Natural killer cell (primary cell): Measurements from ENCODE around the gene NR2F1-AS1. TPM values are rescaled to one million over a fixed set of nuclear protein-coding genes. Genes with fewer than 3 reads are reported as not detected.
"Not testable (repeated sequence)": the region's sequence is repeated elsewhere in the genome, so short reads cannot be mapped to it uniquely, and the experiment has no call there.

Source experiments
- ATAC-seq, 3 donors: fragments of 150-1000 bp in 2 of 3; fragments of 200-7000 bp in 1 of 3; cut with Tn5 transposase; 1 replicate in 1 of 3; 2 replicates in 2 of 3; pipeline ENCODE4 v1.10.0; 2021; ENCODE audit warnings: mild to moderate bottlenecking in 2 of 3, moderate library complexity in 2 of 3
- DNase-seq, 2 donors: peaks; one replicate each; pipeline versions ENCODE4 v3.0.0 to v3.0.0-alpha.2; 2013 to 2021; ENCODE audit warnings: mixed read lengths in 1 of 2
- H3K27ac ChIP-seq: one replicate; pipeline ENCODE4 v1.5.1; 2013; ENCODE audit warnings: mild to moderate bottlenecking, low read length
- H3K27me3 ChIP-seq: one replicate; pipeline ENCODE4 v1.6.1; 2013; ENCODE audit warnings: low read length; ENCODE audit not compliant: control insufficient read depth, insufficient read depth
- H3K36me3 ChIP-seq: one replicate; pipeline ENCODE4 v1.6.1; 2013; ENCODE audit warnings: low read length; ENCODE audit not compliant: control insufficient read depth, insufficient read depth
- H3K4me1 ChIP-seq: one replicate; pipeline ENCODE4 v1.6.1; 2013; ENCODE audit warnings: low read length; ENCODE audit not compliant: control insufficient read depth, insufficient read depth
- H3K4me3 ChIP-seq: one replicate; pipeline ENCODE4 v1.5.1; 2013; ENCODE audit warnings: low read length
- H3K9me3 ChIP-seq: one replicate; pipeline ENCODE4 v1.6.1; 2013; ENCODE audit warnings: low read length; ENCODE audit not compliant: control insufficient read depth, insufficient read depth
- H3K27ac Mint-ChIP-seq, 2 donors: one replicate each; pipeline ENCODE4 v1.8.0; 2022; ENCODE audit warnings: mild to moderate bottlenecking in 2 of 2, mixed read lengths in 2 of 2, moderate library complexity in 1 of 2
- H3K27me3 Mint-ChIP-seq, 2 donors: one replicate each; pipeline ENCODE4 v1.8.0; 2022; ENCODE audit warnings: low read depth in 2 of 2, mixed read lengths in 2 of 2
- H3K36me3 Mint-ChIP-seq: one replicate; pipeline ENCODE4 v1.8.0; 2022; ENCODE audit warnings: mixed read lengths
- H3K4me1 Mint-ChIP-seq, 2 donors: one replicate each; pipeline ENCODE4 v1.8.0; 2022; ENCODE audit warnings: mixed read lengths in 2 of 2
- H3K4me3 Mint-ChIP-seq: one replicate; pipeline ENCODE4 v1.8.0; 2022; ENCODE audit warnings: mild to moderate bottlenecking, moderate library complexity, mixed read lengths
- H3K9me3 Mint-ChIP-seq, 2 donors: one replicate each; pipeline ENCODE4 v1.8.0; 2022; ENCODE audit warnings: mixed read lengths in 2 of 2
- CTCF ChIP-seq: fragments of 200-600 bp; IDR thresholded peaks from one replicate; pipeline ENCODE4 v1.8.0; 2022; ENCODE audit warnings: antibody characterized with exemption
- WGBS: methylation state at CpG from one replicate; pipeline ENCODE4 v1.1.7; 2013; ENCODE audit warnings: missing lambda C conversion rate; ENCODE audit not compliant: insufficient coverage; 5-methylcytosine and 5-hydroxymethylcytosine counted together
- intact Hi-C: fragments of 100-400 bp; cut with micrococcal nuclease; formaldehyde crosslinking; loops from one replicate; pipeline ENCODE4 v1.14.2; 2022
- total RNA-seq, 4 donors: library from RNA; stranded (reverse); fragments of 120-200 nt in 1 of 4; gene quantifications; one replicate each; pipeline versions ENCODE4 v1.2.3 to v1.2.4, GENCODE V29; 2013 to 2022

The NR2F1-AS1 gene
- total RNA-seq, 3 donors from 2014 or later (not counting 1 experiment from before 2014, with no cell fraction given) = not detected

GRCh38 chr5:93510626-93511380 is 70.2 kb downstream of the NR2F1-AS1 start:
- H3K9me3 Mint-ChIP-seq = peaks cover 0 to 6% of the 10 kb centered on the region in 2 donors
- no peaks in the 10 kb centered on the region for H3K36me3 Mint-ChIP-seq
- no peak overlapping the region for H3K4me3 Mint-ChIP-seq
- intact Hi-C loops = no loop called here
- H3K27me3 Mint-ChIP-seq = no peaks in the 10 kb centered on the region
- 58% methylated on average over 2 of the region's 2 CpGs for WGBS
- DNase-seq = no peak
- no peak overlapping the region for H3K4me3 ChIP-seq
- H3K9me3 ChIP-seq = no peaks in the 10 kb centered on the region
- no peak overlapping the region for H3K27ac ChIP-seq
- H3K27me3 ChIP-seq = no peaks in the 10 kb centered on the region
- no peak for TF ChIP-seq CTCF
- no peaks in the 10 kb centered on the region for H3K4me1 ChIP-seq
- H3K4me1 Mint-ChIP-seq = no peaks in the 10 kb centered on the region
- H3K36me3 ChIP-seq = no peaks in the 10 kb centered on the region
- ATAC-seq = no peak
- no peak overlapping the region for H3K27ac Mint-ChIP-seq

GRCh38 chr5:93505553-93505952 is 75.5 kb downstream of the NR2F1-AS1 start:
- H3K4me3 Mint-ChIP-seq, H3K27me3 Mint-ChIP-seq, H3K4me1 ChIP-seq, H3K4me1 Mint-ChIP-seq, ATAC-seq, DNase-seq, H3K36me3 Mint-ChIP-seq, H3K36me3 ChIP-seq, H3K27me3 ChIP-seq, H3K4me3 ChIP-seq, H3K9me3 Mint-ChIP-seq, H3K27ac ChIP-seq, intact Hi-C loops, H3K9me3 ChIP-seq, H3K27ac Mint-ChIP-seq: not testable (repeated sequence)
- WGBS = 83% methylated on average over 3 of the region's 3 CpGs

DNA sequence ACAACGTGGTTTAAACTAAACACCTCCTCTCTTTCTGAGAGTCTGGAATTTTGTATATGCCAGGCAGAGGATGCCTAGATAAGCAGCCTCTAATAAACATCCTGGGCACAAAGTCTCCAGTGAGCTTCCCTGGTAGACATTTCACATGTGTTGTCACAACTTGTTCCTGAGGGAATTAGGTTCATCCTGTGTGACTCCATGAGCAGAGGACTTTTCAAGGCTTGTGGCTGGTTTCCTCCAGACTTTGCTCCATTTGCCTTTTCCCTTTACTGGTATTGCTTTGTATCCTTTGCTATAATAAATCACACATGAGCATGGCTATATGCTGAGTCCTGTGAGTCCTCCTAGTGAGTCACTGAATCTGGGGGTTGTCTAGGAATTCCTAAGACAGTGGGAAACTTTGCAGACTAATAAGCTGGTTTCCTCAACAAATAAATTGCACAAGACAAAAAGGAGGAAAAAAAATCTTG is 77.4 kb downstream of the NR2F1-AS1 start:
- H3K4me3 Mint-ChIP-seq = no peak overlapping the region
- H3K36me3 ChIP-seq = no peaks in the 10 kb centered on the region
- no peak overlapping the region for H3K27ac ChIP-seq
- peaks cover 0 to 10% of the 10 kb centered on the region in 2 donors for H3K9me3 Mint-ChIP-seq
- H3K4me1 ChIP-seq = no peaks in the 10 kb centered on the region
- TF ChIP-seq CTCF = no peak
- ATAC-seq (no peak), DNase-seq (no peak)
- intact Hi-C loops = no loop called here
- no peaks in the 10 kb centered on the region for H3K36me3 Mint-ChIP-seq
- WGBS = 33% methylated on average over 1 of the region's 1 CpG
- no peak overlapping the region for H3K4me3 ChIP-seq
- H3K27ac Mint-ChIP-seq = no peak overlapping the region
- no peaks in the 10 kb centered on the region for H3K27me3 Mint-ChIP-seq
- H3K9me3 ChIP-seq = no peaks in the 10 kb centered on the region
- H3K4me1 Mint-ChIP-seq = no peaks in the 10 kb centered on the region
- H3K27me3 ChIP-seq = no peaks in the 10 kb centered on the region

GRCh38 chr5:93497096-93497495 is 83.9 kb downstream of the NR2F1-AS1 start:
- TF ChIP-seq CTCF = no peak
- 92% methylated on average over 2 of the region's 4 CpGs for WGBS
- no peaks in the 10 kb centered on the region for H3K4me1 Mint-ChIP-seq

More at GRCh38 chr5:93497096-93497495, 83.9 kb downstream of the NR2F1-AS1 start:
- ATAC-seq (no peak), DNase-seq (no peak)
- no peaks in the 10 kb centered on the region for H3K4me1 ChIP-seq
- H3K36me3 ChIP-seq = no peaks in the 10 kb centered on the region
- no peaks in the 10 kb centered on the region for H3K27me3 Mint-ChIP-seq
- H3K27ac ChIP-seq = no peak overlapping the region
- H3K9me3 Mint-ChIP-seq = peaks cover 2 to 4% of the 10 kb centered on the region in 2 donors
- H3K27me3 ChIP-seq = no peaks in the 10 kb centered on the region
- H3K27ac Mint-ChIP-seq = no peak overlapping the region
- intact Hi-C loops = no loop called here
- no peak overlapping the region for H3K4me3 ChIP-seq
- no peaks in the 10 kb centered on the region for H3K36me3 Mint-ChIP-seq
- H3K9me3 ChIP-seq = no peaks in the 10 kb centered on the region
- H3K4me3 Mint-ChIP-seq = no peak overlapping the region
